HG03097 (cell line): ENCODE measurements around the gene QRFP.

Experiments
- ATAC-seq: cut with Tn5 transposase; IDR thresholded peaks from one replicate; pipeline ENCODE4 v1.9.1; 2021; ENCODE audit not compliant: unreplicated experiment, low FRiP score

Gene QRFP

GRCh38 chr9:130934246-130934645 lies 37.6 kb upstream of the QRFP start:
- ATAC-seq, result no peak

- ATAC-seq, result no peak
These were observed 36.8 kb upstream of the QRFP start for GRCh38 chr9:130933114-130934046.

GRCh38 chr9:130932255-130933079 lies 35.9 kb upstream of the QRFP start:
- no peak for ATAC-seq

- ATAC-seq, result no peak
These were observed 35.1 kb upstream of the QRFP start for GRCh38 chr9:130931508-130932254.

- ATAC-seq, result no peak
These were observed 34.3 kb upstream of the QRFP start for GRCh38 chr9:130930804-130931349.

- no peak for ATAC-seq
These were observed 33.7 kb upstream of the QRFP start for GRCh38 chr9:130930132-130930803.

- no peak for ATAC-seq
These were observed 33.0 kb upstream of the QRFP start for GRCh38 chr9:130929571-130930038.

GRCh38 chr9:130927995-130928900 lies 31.6 kb upstream of the QRFP start:
- no peak for ATAC-seq

GRCh38 chr9:130927338-130927737 lies 30.7 kb upstream of the QRFP start:
- no peak for ATAC-seq

GRCh38 chr9:130925050-130925678 lies 28.6 kb upstream of the QRFP start:
- no peak for ATAC-seq

GRCh38 chr9:130924448-130924788 lies 27.8 kb upstream of the QRFP start:
- ATAC-seq, result no peak

GRCh38 chr9:130923611-130924447 lies 27.2 kb upstream of the QRFP start:
- ATAC-seq, result no peak

GRCh38 chr9:130922893-130923610 lies 26.4 kb upstream of the QRFP start:
- ATAC-seq, result no peak

- no peak for ATAC-seq
These were observed 25.6 kb upstream of the QRFP start for GRCh38 chr9:130921989-130922892.

- no peak for ATAC-seq
These were observed 24.8 kb upstream of the QRFP start for GRCh38 chr9:130921300-130921988.
